ENCODE measurements around the gene SYNM.

The SYNM gene

DNA sequence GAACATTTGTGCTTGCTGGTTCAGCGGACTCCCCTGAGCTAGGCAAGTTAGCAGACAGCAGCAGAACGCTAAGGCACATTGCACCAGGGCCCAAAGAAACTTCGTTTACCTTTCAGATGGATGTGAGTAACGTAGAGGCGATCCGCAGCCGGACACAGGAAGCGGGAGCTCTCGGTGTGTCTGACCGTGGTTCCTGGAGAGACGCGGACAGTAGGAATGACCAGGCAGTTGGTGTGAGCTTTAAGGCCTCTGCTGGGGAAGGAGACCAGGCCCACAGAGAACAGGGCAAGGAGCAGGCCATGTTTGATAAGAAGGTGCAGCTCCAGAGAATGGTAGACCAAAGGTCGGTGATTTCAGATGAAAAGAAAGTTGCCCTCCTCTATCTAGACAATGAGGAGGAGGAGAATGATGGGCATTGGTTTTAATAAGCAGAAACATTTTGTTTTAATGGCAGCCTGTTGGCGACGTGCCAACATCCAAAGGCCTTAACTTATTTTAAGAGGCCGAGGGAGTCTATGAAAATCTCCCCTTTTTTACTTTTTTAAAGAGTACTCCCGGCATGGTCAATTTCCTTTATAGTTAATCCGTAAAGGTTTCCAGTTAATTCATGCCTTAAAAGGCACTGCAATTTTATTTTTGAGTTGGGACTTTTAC is 27.9 kb downstream of the SYNM start:
- no peak for DNase-seq (ENCODE audit: extremely low read depth, low read depth)
- TF ChIP-seq, protein P1, sequence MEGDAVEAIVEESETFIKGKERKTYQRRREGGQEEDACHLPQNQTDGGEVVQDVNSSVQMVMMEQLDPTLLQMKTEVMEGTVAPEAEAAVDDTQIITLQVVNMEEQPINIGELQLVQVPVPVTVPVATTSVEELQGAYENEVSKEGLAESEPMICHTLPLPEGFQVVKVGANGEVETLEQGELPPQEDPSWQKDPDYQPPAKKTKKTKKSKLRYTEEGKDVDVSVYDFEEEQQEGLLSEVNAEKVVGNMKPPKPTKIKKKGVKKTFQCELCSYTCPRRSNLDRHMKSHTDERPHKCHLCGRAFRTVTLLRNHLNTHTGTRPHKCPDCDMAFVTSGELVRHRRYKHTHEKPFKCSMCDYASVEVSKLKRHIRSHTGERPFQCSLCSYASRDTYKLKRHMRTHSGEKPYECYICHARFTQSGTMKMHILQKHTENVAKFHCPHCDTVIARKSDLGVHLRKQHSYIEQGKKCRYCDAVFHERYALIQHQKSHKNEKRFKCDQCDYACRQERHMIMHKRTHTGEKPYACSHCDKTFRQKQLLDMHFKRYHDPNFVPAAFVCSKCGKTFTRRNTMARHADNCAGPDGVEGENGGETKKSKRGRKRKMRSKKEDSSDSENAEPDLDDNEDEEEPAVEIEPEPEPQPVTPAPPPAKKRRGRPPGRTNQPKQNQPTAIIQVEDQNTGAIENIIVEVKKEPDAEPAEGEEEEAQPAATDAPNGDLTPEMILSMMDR (IDR thresholded peaks at IDR 0.05; ENCODE audit: low read depth, low read length): no peak

DNA sequence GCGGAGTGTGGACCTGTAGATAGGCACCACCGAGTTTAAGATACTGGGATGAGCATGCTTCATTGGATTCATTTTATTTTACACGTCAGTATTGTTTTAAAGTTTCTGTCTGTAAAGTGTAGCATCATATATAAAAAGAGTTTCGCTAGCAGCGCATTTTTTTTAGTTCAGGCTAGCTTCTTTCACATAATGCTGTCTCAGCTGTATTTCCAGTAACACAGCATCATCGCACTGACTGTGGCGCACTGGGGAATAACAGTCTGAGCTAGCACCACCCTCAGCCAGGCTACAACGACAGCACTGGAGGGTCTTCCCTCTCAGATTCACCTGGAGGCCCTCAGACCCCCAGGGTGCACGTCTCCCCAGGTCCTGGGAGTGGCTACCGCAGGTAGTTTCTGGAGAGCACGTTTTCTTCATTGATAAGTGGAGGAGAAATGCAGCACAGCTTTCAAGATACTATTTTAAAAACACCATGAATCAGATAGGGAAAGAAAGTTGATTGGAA is 29.5 kb downstream of the SYNM start:
- no peak for DNase-seq (ENCODE audit: extremely low read depth, low read depth)
- TF ChIP-seq, protein P1 (IDR thresholded peaks at IDR 0.05; ENCODE audit: low read depth, low read length): no peak

DNA sequence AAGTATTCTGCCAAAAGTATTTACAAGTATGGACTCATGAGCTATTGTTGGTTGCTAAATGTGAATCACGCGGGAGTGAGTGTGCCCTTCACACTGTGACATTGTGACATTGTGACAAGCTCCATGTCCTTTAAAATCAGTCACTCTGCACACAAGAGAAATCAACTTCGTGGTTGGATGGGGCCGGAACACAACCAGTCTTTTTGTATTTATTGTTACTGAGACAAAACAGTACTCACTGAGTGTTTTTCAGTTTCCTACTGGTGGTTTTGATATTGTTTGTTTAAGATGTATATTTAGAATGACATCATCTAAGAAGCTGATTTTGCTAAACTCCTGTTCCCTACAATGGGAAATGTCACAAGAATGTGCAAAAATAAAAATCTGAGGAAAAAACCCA is 30.3 kb downstream of the SYNM start:
- TF ChIP-seq, protein P1 (IDR thresholded peaks at IDR 0.05; ENCODE audit: low read depth, low read length): no peak
- no peak for DNase-seq (ENCODE audit: extremely low read depth, low read depth)

DNA sequence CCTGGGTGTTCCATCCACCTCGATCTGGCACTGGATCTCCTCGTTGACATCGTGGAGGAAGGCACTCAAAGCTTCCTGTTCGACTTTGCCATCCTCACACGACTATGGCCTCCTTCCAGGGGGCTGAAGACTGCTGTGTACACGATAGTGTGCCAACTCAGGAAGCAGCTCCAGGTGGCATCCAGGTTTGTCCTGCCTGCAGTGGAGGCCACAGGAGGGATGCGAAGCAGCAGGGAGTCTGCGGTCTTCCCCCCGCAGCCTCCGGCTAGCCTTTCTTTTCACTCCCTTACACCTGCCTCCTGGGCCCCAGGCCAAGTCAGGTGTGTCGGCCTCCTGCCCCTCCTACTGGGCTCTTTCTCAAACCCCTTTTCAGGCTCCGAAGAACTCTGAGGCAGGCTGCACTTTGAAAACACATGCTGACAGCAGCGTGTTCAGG is 32.2 kb downstream of the SYNM start:
- TF ChIP-seq, protein P1 (IDR thresholded peaks at IDR 0.05; ENCODE audit: low read depth, low read length): no peak
- no peak for DNase-seq (ENCODE audit: extremely low read depth, low read depth)

DNA sequence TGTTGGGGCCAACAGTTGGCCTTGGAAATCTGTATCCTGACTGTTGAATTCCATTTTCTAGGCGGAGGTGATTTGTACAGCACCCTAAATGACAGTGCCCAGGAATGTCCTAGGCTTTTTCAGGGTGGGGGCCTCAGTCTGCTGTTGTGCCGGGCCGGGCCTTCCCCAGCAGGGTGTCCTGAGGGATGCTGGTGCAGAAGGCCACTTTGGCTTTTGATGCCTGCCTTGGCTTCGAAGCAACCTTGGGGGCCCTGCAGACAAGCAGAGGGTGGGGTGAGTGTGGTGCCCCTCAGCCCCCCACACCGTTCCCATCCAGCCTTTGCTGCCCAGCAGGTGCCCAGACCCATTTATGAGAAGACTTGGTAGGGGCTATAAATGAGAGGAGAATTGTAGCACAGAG is 33.0 kb downstream of the SYNM start:
- TF ChIP-seq, protein P1 (IDR thresholded peaks at IDR 0.05; ENCODE audit: low read depth, low read length): no peak
- no peak for DNase-seq (ENCODE audit: extremely low read depth, low read depth)

GRCh38 chr15:99138491-99138982 is 33.7 kb downstream of the SYNM start:
- TF ChIP-seq, protein P1 (IDR thresholded peaks at IDR 0.05; ENCODE audit: low read depth, low read length): no peak
- DNase-seq (ENCODE audit: extremely low read depth, low read depth): no peak

DNA sequence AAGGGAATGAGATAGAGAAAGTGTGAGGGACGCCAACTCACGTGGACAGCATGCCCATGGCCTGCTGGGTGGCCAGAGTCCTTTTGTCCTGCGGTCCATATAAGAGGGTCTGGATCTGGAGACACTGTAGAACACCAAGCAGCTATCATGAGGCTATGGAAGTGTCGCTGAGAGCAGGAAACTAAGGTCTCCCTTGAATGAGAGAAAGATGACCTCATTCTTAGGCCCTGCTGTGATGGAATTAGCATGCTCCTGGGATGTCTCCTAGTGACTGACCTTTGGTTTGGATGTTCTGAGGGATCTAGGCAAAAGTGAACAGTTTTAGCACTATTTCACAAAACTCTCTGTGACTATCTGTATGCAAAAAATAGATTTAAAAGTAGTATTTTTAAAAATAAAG is 34.4 kb downstream of the SYNM start:
- TF ChIP-seq, protein P1 (IDR thresholded peaks at IDR 0.05; ENCODE audit: low read depth, low read length): no peak

More for the DNA sequence above, 34.4 kb downstream of the SYNM start:
- DNase-seq (ENCODE audit: extremely low read depth, low read depth): no peak

All from AG09319 (cell line).